Liver (tissue), 9 donors: ENCODE results near the gene HAGH. TPM values are rescaled to one million over a fixed set of nuclear protein-coding genes. Genes with fewer than 3 reads are reported as not detected.

ENCODE experiments used
- DNase-seq: peaks from one replicate; pipeline ENCODE4 v3.0.0-alpha.2; 2017; ENCODE audit warnings: low spot score
- H3K27ac ChIP-seq, 2 donors: one replicate each; pipeline ENCODE4 v1.7.0; 2013; ENCODE audit warnings: inconsistent platforms in 2 of 2, low read length in 2 of 2, control low read depth in 1 of 2, low read depth in 1 of 2, mild to moderate bottlenecking in 1 of 2
- H3K27me3 ChIP-seq, 4 donors: one replicate each; pipeline versions ENCODE4 v1.6.1 to v1.7.0; 2013; ENCODE audit warnings: low read length in 3 of 4, inconsistent platforms in 1 of 4, mild to moderate bottlenecking in 1 of 4, moderate library complexity in 1 of 4; ENCODE audit not compliant: control insufficient read depth in 4 of 4, insufficient read depth in 4 of 4
- H3K36me3 ChIP-seq, 4 donors: one replicate each; pipeline versions ENCODE4 v1.6.1 to v1.7.0; 2013; ENCODE audit warnings: low read length in 3 of 4, mild to moderate bottlenecking in 3 of 4, low read depth in 1 of 4, moderate library complexity in 1 of 4; ENCODE audit not compliant: control insufficient read depth in 4 of 4, insufficient read depth in 3 of 4
- H3K4me1 ChIP-seq, 4 donors: one replicate each; pipeline versions ENCODE4 v1.6.1 to v1.7.0; 2013; ENCODE audit warnings: low read length in 3 of 4, mild to moderate bottlenecking in 3 of 4, moderate library complexity in 1 of 4; ENCODE audit not compliant: control insufficient read depth in 4 of 4, insufficient read depth in 4 of 4
- H3K4me3 ChIP-seq, 3 donors: one replicate each; pipeline versions ENCODE4 v1.6.1 to v1.7.0; 2013; ENCODE audit warnings: low read length in 3 of 3, control low read depth in 1 of 3, low read depth in 1 of 3, mild to moderate bottlenecking in 1 of 3
- H3K9ac ChIP-seq, 2 donors: one replicate each; pipeline ENCODE4 v1.7.0; 2013; ENCODE audit warnings: low read length in 2 of 2, mild to moderate bottlenecking in 2 of 2, moderate library complexity in 2 of 2, control low read depth in 1 of 2, low read depth in 1 of 2
- H3K9me3 ChIP-seq, 4 donors: one replicate each; pipeline versions ENCODE4 v1.6.1 to v1.7.0; 2013; ENCODE audit warnings: low read length in 3 of 4; ENCODE audit not compliant: control insufficient read depth in 4 of 4
- FOXA1 ChIP-seq: IDR thresholded peaks from 2 replicates; pipeline ENCODE4 v1.6.1; 2016; ENCODE audit warnings: antibody characterized with exemption
- GABPA ChIP-seq, 2 donors: IDR thresholded peaks in 1 of 2; conservative IDR thresholded peaks in 1 of 2; 2 replicates each; pipeline ENCODE4 v1.6.1; 2016; ENCODE audit warnings: antibody characterized with exemption in 2 of 2, mild to moderate bottlenecking in 1 of 2, moderate library complexity in 1 of 2
- JUND ChIP-seq, 2 donors: IDR thresholded peaks; 2 replicates each; pipeline ENCODE4 v1.6.1; 2016; ENCODE audit warnings: antibody characterized with exemption in 2 of 2
- NR2F2 ChIP-seq: IDR thresholded peaks from 2 replicates; pipeline ENCODE4 v1.6.1; 2016; ENCODE audit warnings: antibody characterized with exemption
- RAD21 ChIP-seq, 2 donors: IDR thresholded peaks; 2 replicates each; pipeline ENCODE4 v1.6.1; 2016; ENCODE audit warnings: antibody characterized with exemption in 2 of 2, mild to moderate bottlenecking in 2 of 2
- SP1 ChIP-seq: IDR thresholded peaks from 2 replicates; pipeline ENCODE4 v1.6.1; 2018; ENCODE audit warnings: antibody characterized with exemption, mild to moderate bottlenecking
- TAF1 ChIP-seq: conservative IDR thresholded peaks from 2 replicates; pipeline ENCODE4 v1.6.1; 2016; ENCODE audit warnings: antibody characterized with exemption, mild to moderate bottlenecking
- WGBS: extraction: QIAGEN DNeasy Blood & Tissue Kit; methylation state at CpG from one replicate; pipeline ENCODE4 v1.1.7; 2013; 5-methylcytosine and 5-hydroxymethylcytosine counted together
- polyA plus RNA-seq, 2 donors: library from polyadenylated mRNA; stranded (reverse) in 1 of 2; unstranded in 1 of 2; fragments of 200-250 nt in 1 of 2; fragments of >200 nt in 1 of 2; fragmentation: Nextera tagmentation in 1 of 2; extraction: Ambion mirVana in 1 of 2; gene quantifications; one replicate each; pipeline versions ENCODE4 v1.2.1 to v1.2.3, GENCODE V29; 2013 to 2015
- total RNA-seq, 2 donors: library from RNA; depleted of rRNA; stranded (reverse); fragments of >200 nt; gene quantifications; one replicate each; pipeline ENCODE4 v1.2.3, GENCODE V29; 2014
- TF ChIP-seq, protein P1 (sequence below): IDR thresholded peaks from 2 replicates; pipeline ENCODE4 v1.6.1; 2016; ENCODE audit warnings: antibody characterized with exemption
- TF ChIP-seq, protein P2 (sequence below): IDR thresholded peaks from 2 replicates; pipeline ENCODE4 v1.6.1; 2016; ENCODE audit warnings: antibody characterized with exemption, mild to moderate bottlenecking
- TF ChIP-seq, protein P3 (sequence below): IDR thresholded peaks from 2 replicates; pipeline ENCODE4 v1.6.1; 2016; ENCODE audit warnings: antibody characterized with exemption
- donor health status: healthy.
- donor health status: healthy.
- donor health status: healthy.
- donor health status: healthy.
- donor health status: healthy.

HAGH gene
- total and polyA plus RNA-seq, 4 donors = 169 to 252 (median 204) TPM

- TF ChIP-seq, protein P1, sequence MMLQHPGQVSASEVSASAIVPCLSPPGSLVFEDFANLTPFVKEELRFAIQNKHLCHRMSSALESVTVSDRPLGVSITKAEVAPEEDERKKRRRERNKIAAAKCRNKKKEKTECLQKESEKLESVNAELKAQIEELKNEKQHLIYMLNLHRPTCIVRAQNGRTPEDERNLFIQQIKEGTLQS = no peak
- no peak for TF ChIP-seq SP1
- TF ChIP-seq RAD21 (IDR thresholded peaks at IDR 0.05) = no peak
- TF ChIP-seq, protein P2, sequence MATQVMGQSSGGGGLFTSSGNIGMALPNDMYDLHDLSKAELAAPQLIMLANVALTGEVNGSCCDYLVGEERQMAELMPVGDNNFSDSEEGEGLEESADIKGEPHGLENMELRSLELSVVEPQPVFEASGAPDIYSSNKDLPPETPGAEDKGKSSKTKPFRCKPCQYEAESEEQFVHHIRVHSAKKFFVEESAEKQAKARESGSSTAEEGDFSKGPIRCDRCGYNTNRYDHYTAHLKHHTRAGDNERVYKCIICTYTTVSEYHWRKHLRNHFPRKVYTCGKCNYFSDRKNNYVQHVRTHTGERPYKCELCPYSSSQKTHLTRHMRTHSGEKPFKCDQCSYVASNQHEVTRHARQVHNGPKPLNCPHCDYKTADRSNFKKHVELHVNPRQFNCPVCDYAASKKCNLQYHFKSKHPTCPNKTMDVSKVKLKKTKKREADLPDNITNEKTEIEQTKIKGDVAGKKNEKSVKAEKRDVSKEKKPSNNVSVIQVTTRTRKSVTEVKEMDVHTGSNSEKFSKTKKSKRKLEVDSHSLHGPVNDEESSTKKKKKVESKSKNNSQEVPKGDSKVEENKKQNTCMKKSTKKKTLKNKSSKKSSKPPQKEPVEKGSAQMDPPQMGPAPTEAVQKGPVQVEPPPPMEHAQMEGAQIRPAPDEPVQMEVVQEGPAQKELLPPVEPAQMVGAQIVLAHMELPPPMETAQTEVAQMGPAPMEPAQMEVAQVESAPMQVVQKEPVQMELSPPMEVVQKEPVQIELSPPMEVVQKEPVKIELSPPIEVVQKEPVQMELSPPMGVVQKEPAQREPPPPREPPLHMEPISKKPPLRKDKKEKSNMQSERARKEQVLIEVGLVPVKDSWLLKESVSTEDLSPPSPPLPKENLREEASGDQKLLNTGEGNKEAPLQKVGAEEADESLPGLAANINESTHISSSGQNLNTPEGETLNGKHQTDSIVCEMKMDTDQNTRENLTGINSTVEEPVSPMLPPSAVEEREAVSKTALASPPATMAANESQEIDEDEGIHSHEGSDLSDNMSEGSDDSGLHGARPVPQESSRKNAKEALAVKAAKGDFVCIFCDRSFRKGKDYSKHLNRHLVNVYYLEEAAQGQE = no peak
- TF ChIP-seq NR2F2 = no peak
- no peak for TF ChIP-seq FOXA1
- H3K36me3 ChIP-seq = peaks cover 10 to 21% (median 20%) of the 10 kb centered on the region in 4 donors
- peak; percentile 34 for DNase-seq
- H3K27ac ChIP-seq = peak overlapping the region; percentile 1 to 35
- H3K27me3 ChIP-seq = no peaks in the 10 kb centered on the region
- peaks cover 11 to 85% (median 77%) of the 10 kb centered on the region in 4 donors for H3K4me1 ChIP-seq
- no peak overlapping the region for H3K4me3 ChIP-seq
- 78% methylated on average over 24 of the region's 24 CpGs for WGBS
- no peaks in the 10 kb centered on the region for H3K9me3 ChIP-seq
- H3K9ac ChIP-seq = no peak overlapping the region
Measured at GRCh38 chr16:1821861-1822611, 4.6 kb downstream of the HAGH start.

DNA sequence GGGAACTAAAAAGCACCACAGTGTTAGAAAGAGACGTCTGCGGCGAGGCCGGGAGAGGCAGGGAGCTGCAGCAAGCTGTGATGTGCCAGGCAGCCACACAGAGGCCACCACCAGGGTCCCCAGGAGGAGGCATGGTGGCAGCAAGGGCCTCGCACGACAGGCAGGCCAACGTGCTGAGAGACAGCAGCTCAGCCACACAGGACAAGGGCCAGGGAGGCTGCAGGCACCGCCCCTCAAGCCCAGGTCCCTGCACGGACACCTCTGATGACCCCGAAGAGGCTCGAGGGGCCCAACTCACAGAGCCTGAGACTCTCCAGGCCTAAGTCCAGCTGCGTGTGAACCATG, 5.7 kb downstream of the HAGH start:
- H3K4me3 ChIP-seq = no peak overlapping the region
- H3K36me3 ChIP-seq = peaks cover 10 to 29% (median 20%) of the 10 kb centered on the region in 4 donors
- WGBS = 87% methylated on average over 12 of the region's 12 CpGs
- no peak overlapping the region for H3K9ac ChIP-seq
- no peak for TF ChIP-seq TAF1
- TF ChIP-seq, protein P3, sequence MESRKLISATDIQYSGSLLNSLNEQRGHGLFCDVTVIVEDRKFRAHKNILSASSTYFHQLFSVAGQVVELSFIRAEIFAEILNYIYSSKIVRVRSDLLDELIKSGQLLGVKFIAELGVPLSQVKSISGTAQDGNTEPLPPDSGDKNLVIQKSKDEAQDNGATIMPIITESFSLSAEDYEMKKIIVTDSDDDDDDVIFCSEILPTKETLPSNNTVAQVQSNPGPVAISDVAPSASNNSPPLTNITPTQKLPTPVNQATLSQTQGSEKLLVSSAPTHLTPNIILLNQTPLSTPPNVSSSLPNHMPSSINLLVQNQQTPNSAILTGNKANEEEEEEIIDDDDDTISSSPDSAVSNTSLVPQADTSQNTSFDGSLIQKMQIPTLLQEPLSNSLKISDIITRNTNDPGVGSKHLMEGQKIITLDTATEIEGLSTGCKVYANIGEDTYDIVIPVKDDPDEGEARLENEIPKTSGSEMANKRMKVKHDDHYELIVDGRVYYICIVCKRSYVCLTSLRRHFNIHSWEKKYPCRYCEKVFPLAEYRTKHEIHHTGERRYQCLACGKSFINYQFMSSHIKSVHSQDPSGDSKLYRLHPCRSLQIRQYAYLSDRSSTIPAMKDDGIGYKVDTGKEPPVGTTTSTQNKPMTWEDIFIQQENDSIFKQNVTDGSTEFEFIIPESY = no peak
- TF ChIP-seq GABPA (IDR thresholded peaks at IDR 0.05 in 1 of 2, conservative IDR thresholded peaks at IDR 0.05 in 1 of 2) = no peak
- TF ChIP-seq JUND (IDR thresholded peaks at IDR 0.05) = no peak
- DNase-seq = no peak
- H3K27ac ChIP-seq = peak overlapping the region; percentile 39 to 47
- H3K4me1 ChIP-seq = peaks cover 11 to 93% (median 84%) of the 10 kb centered on the region in 4 donors
- H3K9me3 ChIP-seq = no peaks in the 10 kb centered on the region
- H3K27me3 ChIP-seq = no peaks in the 10 kb centered on the region
